Measurements from ENCODE around the gene SMIM10L1. TPM values are rescaled to one million over a fixed set of nuclear protein-coding genes. Genes with fewer than 3 reads are reported as not detected.

Gene SMIM10L1
- total and polyA plus RNA-seq, 11 donors = 12.9 to 24.5 (median 16.9) TPM

- no peaks in the 10 kb centered on the region for H3K27me3 ChIP-seq
- no peak overlapping the region for H3K27ac ChIP-seq
- DNase-seq (no peak), ATAC-seq (no peak)
- H3K9me3 ChIP-seq = no peaks in the 10 kb centered on the region
- H3K4me1 ChIP-seq = no peaks in the 10 kb centered on the region
- no peaks in the 10 kb centered on the region for H3K36me3 ChIP-seq
- no peak overlapping the region for H3K4me3 ChIP-seq
- intact Hi-C loops (cut with DNase I) = no loop called here
- no peak for TF ChIP-seq CTCF (IDR thresholded peaks at IDR 0.05)
- no peak for TF ChIP-seq POLR2A (IDR thresholded peaks at IDR 0.05)
These were observed 11.5 kb downstream of the SMIM10L1 start for GRCh38 chr12:11182529-11182928.

- no peak for ATAC-seq
- Histone ChIP-seq H3K27ac (no peak overlapping the region), H3K4me3 (no peak overlapping the region), H3K4me1 (no peaks in the 10 kb centered on the region), H3K9me3 (no peaks in the 10 kb centered on the region), H3K36me3 (no peaks in the 10 kb centered on the region), H3K27me3 (no peaks in the 10 kb centered on the region)
- TF ChIP-seq POLR2A (IDR thresholded peaks at IDR 0.05) = no peak
- TF ChIP-seq CTCF (IDR thresholded peaks at IDR 0.05) = no peak
- DNase-seq = no peak
- intact Hi-C loops (cut with DNase I) = no loop called here
These were observed 12.0 kb downstream of the SMIM10L1 start for GRCh38 chr12:11183011-11183410.

GRCh38 chr12:11186837-11187236, 15.8 kb downstream of the SMIM10L1 start, which contains the start of gene TAS2R42:
Gene TAS2R42 (minus strand): TSS chr12:11186937. CDS start chr12:11186937, 0 bp downstream.
- Histone ChIP-seq H3K27ac (no peak within 1 kb of the TSS), H3K4me1 (no peaks in the 10 kb centered on the region), H3K27me3 (no peaks in the 10 kb centered on the region), H3K9me3 (no peaks in the 10 kb centered on the region), H3K36me3 (no peaks in the 10 kb centered on the region), H3K4me3 (no peak within 1 kb of the TSS)
- intact Hi-C loops (cut with DNase I) = no loop called here
- TF ChIP-seq CTCF (IDR thresholded peaks at IDR 0.05) (no peak), POLR2A (IDR thresholded peaks at IDR 0.05) (no peak)
- WGBS, 4 donors = 60 to 72% (median 67%) methylated on average over 2 of the region's 2 CpGs
- DNase-seq = no peak
- no peak for ATAC-seq

- Histone ChIP-seq H3K36me3 (no peaks in the 10 kb centered on the region), H3K27ac (no peak overlapping the region), H3K4me1 (no peaks in the 10 kb centered on the region), H3K9me3 (peaks cover 0 to 9% (median 0%) of the 10 kb centered on the region in 12 donors), H3K4me3 (no peak overlapping the region), H3K27me3 (no peaks in the 10 kb centered on the region)
- DNase-seq = no peak
- intact Hi-C loops (cut with DNase I) = loop anchor here in 2 of 10 donors (5.0 to 10.0 kb wide), 3 partner anchors 238 to 431 kb away; no protein-coding TSS in a partner anchor
- no peak for ATAC-seq
- TF ChIP-seq CTCF (IDR thresholded peaks at IDR 0.05) = no peak
- no peak for TF ChIP-seq POLR2A (IDR thresholded peaks at IDR 0.05)
These were observed 31.8 kb downstream of the SMIM10L1 start for GRCh38 chr12:11202811-11203210.
